ENCODE measurements around the gene PYCR2.

PYCR2 gene

GRCh38 chr1:225873281-225873850, 50.7 kb downstream of the PYCR2 start:
- no peak for DNase-seq

GRCh38 chr1:225872075-225872430, 52.0 kb downstream of the PYCR2 start:
- no peak for DNase-seq

- DNase-seq, result peak in 1 of 2 donors; percentile 34
These were observed 52.5 kb downstream of the PYCR2 start for GRCh38 chr1:225871359-225872074.

- no peak for DNase-seq
These were observed 53.1 kb downstream of the PYCR2 start for GRCh38 chr1:225870911-225871310.

All from CD4-positive, alpha-beta T cell treated with Interferon alpha-2 for 1 hour (primary cell).